Activated CD4-positive, alpha-beta memory T cell treated with anti-CD3 and anti-CD28 coated beads, Interleukin-2, amount 10 ng/mL, durations not matched to agents 7 days and 5 days (primary cell): ENCODE measurements around the gene ANGPTL4. TPM values are rescaled to one million over a fixed set of nuclear protein-coding genes. Genes with fewer than 3 reads are reported as not detected.
"Not testable (repeated sequence)": the region's sequence is repeated elsewhere in the genome, so short reads cannot be mapped to it uniquely, and the experiment has no call there.

Source experiments
- CTCF ChIA-PET: fragments of 350-600 bp; sonication (Branson Sonifier 250); formaldehyde crosslinking; loops from one replicate; lab custom pipeline; 2021; ENCODE audit warnings: antibody characterized with exemption, inconsistent platforms; lab: Charles Lee
- POLR2A ChIA-PET: fragments of 350-600 bp; sonication (Branson Sonifier 250); formaldehyde crosslinking; loops from one replicate; lab custom pipeline; 2021; ENCODE audit warnings: antibody characterized with exemption; lab: Charles Lee
- DNase-seq: peaks from one replicate; pipeline ENCODE4 v3.0.0-alpha.2; 2020
- H3K27ac Mint-ChIP-seq: one replicate; pipeline ENCODE4 v1.8.0; 2021; ENCODE audit warnings: mild to moderate bottlenecking, mixed read lengths
- H3K27me3 Mint-ChIP-seq: one replicate; pipeline ENCODE4 v1.8.0; 2021; ENCODE audit warnings: mixed read lengths
- H3K36me3 Mint-ChIP-seq: one replicate; pipeline ENCODE4 v1.8.0; 2021; ENCODE audit warnings: low read depth, mixed read lengths
- H3K4me1 Mint-ChIP-seq: one replicate; pipeline ENCODE4 v1.8.0; 2021; ENCODE audit warnings: mixed read lengths
- H3K4me3 Mint-ChIP-seq: one replicate; pipeline ENCODE4 v1.8.0; 2021; ENCODE audit warnings: mild to moderate bottlenecking, mixed read lengths
- H3K9me3 Mint-ChIP-seq: one replicate; pipeline ENCODE4 v1.8.0; 2021; ENCODE audit warnings: mixed read lengths
- total RNA-seq, 2 experiments: library from RNA; stranded (reverse); gene quantifications; one replicate each; pipeline ENCODE4 v1.2.3, GENCODE V29; 2021

The ANGPTL4 gene
- total RNA-seq, 2 experiments from 2014 or later: 1.2 to 1.4 TPM

GRCh38 chr19:8336660-8337059 lies 27.3 kb upstream of the ANGPTL4 start:
- Mint-ChIP-seq H3K9me3 (no peaks in the 10 kb centered on the region), H3K27ac (no peak overlapping the region), H3K27me3 (peaks cover 34% of the 10 kb centered on the region), H3K4me3 (no peak overlapping the region), H3K4me1 (peaks cover 14% of the 10 kb centered on the region), H3K36me3 (no peaks in the 10 kb centered on the region)
- DNase-seq: no peak
- CTCF ChIA-PET: interaction anchor here (0.6 to 2.9 kb wide), 3 partner anchors 17 to 241 kb away, joined by 3 to 16 read pairs (median 4); no protein-coding TSS in a partner anchor
- POLR2A ChIA-PET: interaction anchor here (6.1 kb wide), 1 partner anchor 14 kb away, joined by 51 read pairs; the partner anchor contains the start of genes NDUFA7 and RPS28

- no peak overlapping the region for H3K4me3 Mint-ChIP-seq
- DNase-seq: no peak
Measured at GRCh38 chr19:8337728-8338127, 26.2 kb upstream of the ANGPTL4 start.

GRCh38 chr19:8338835-8339234 lies 25.1 kb upstream of the ANGPTL4 start:
- Mint-ChIP-seq H3K36me3 (no peaks in the 10 kb centered on the region), H3K27me3 (peaks cover 32% of the 10 kb centered on the region), H3K4me3 (no peak overlapping the region), H3K27ac (no peak overlapping the region), H3K9me3 (no peaks in the 10 kb centered on the region), H3K4me1 (peaks cover 27% of the 10 kb centered on the region)
- CTCF ChIA-PET: no interaction called here
- POLR2A ChIA-PET: interaction anchor here (0.9 kb wide), 1 partner anchor 18 kb away, joined by 3 read pairs; no protein-coding TSS in a partner anchor
- DNase-seq: no peak

More at GRCh38 chr19:8337728-8338127, 26.2 kb upstream of the ANGPTL4 start:
- Mint-ChIP-seq H3K36me3 (no peaks in the 10 kb centered on the region), H3K27ac (no peak overlapping the region), H3K4me1 (peaks cover 19% of the 10 kb centered on the region), H3K9me3 (no peaks in the 10 kb centered on the region), H3K27me3 (peaks cover 34% of the 10 kb centered on the region)
- ChIA-PET POLR2A (no interaction called here), CTCF (interaction anchor here (0.6 kb wide), 1 partner anchor 16 kb away, joined by 3 read pairs; no protein-coding TSS in a partner anchor)

- H3K9me3 Mint-ChIP-seq: no peaks in the 10 kb centered on the region
- no peak overlapping the region for H3K27ac Mint-ChIP-seq
- peaks cover 29% of the 10 kb centered on the region for H3K4me1 Mint-ChIP-seq
- H3K36me3 Mint-ChIP-seq: no peaks in the 10 kb centered on the region
- ChIA-PET CTCF (interaction anchor here (1.4 to 3.0 kb wide), 2 partner anchors 13 to 72 kb away, joined by 3 to 17 read pairs; partner anchors contain the start of gene MARCHF2), POLR2A (interaction anchor here (0.6 to 0.9 kb wide), 3 partner anchors 12 to 206 kb away, joined by 3 to 4 read pairs (median 3); partner anchors contain the start of genes NDUFA7 and RPS28)
- no peak for DNase-seq
- no peak overlapping the region for H3K4me3 Mint-ChIP-seq
- peaks cover 28% of the 10 kb centered on the region for H3K27me3 Mint-ChIP-seq
Measured at GRCh38 chr19:8340341-8341096, 23.4 kb upstream of the ANGPTL4 start.

- H3K27ac Mint-ChIP-seq, H3K36me3 Mint-ChIP-seq, DNase-seq, H3K9me3 Mint-ChIP-seq: not testable (repeated sequence)
- ChIA-PET POLR2A (interaction anchor here (0.8 to 2.8 kb wide), 2 partner anchors 11 to 12 kb away, joined by 3 to 12 read pairs; no protein-coding TSS in a partner anchor), CTCF (interaction anchor here (1.4 to 3.0 kb wide), 2 partner anchors 12 to 71 kb away, joined by 3 to 17 read pairs; partner anchors contain the start of gene MARCHF2)
- H3K4me1 Mint-ChIP-seq: peaks cover 23% of the 10 kb centered on the region
- H3K27me3 Mint-ChIP-seq: peaks cover 21% of the 10 kb centered on the region
- H3K4me3 Mint-ChIP-seq: peak overlapping the region; percentile 2
Measured at GRCh38 chr19:8341504-8341903, 22.5 kb upstream of the ANGPTL4 start.

- Mint-ChIP-seq H3K27ac (no peak overlapping the region), H3K4me1 (peaks cover 21% of the 10 kb centered on the region), H3K9me3 (no peaks in the 10 kb centered on the region), H3K36me3 (no peaks in the 10 kb centered on the region), H3K27me3 (peaks cover 19% of the 10 kb centered on the region), H3K4me3 (peak overlapping the region; percentile 60)
- no peak for DNase-seq
- ChIA-PET CTCF (interaction anchor here (3.6 kb wide), 1 partner anchor 12 kb away, joined by 28 read pairs; no protein-coding TSS in a partner anchor), POLR2A (interaction anchor here (0.5 to 2.8 kb wide), 5 partner anchors 11 to 120 kb away, joined by 3 to 12 read pairs (median 4); partner anchors contain the start of genes NDUFA7 and RPS28)
Measured at GRCh38 chr19:8342316-8342683, 21.7 kb upstream of the ANGPTL4 start.

GRCh38 chr19:8342684-8343482 lies 21.1 kb upstream of the ANGPTL4 start, which contains the start of gene KANK3:
KANK3 (minus strand) TSS chr19:8343262; CDS start chr19:8337828, 5,434 bp downstream.
- ChIA-PET CTCF (interaction anchor here (3.6 kb wide), 1 partner anchor 11 kb away, joined by 28 read pairs; no protein-coding TSS in a partner anchor), POLR2A (interaction anchor here (0.5 to 2.8 kb wide), 7 partner anchors 8 to 119 kb away, joined by 3 to 12 read pairs (median 4); partner anchors contain the start of genes NDUFA7 and RPS28)
- Mint-ChIP-seq H3K4me1 (peaks cover 21% of the 10 kb centered on the region), H3K4me3 (peak within 1 kb of the TSS; percentile 82), H3K9me3 (no peaks in the 10 kb centered on the region), H3K27me3 (peaks cover 16% of the 10 kb centered on the region), H3K27ac (peak within 1 kb of the TSS; percentile 64), H3K36me3 (no peaks in the 10 kb centered on the region)
- DNase-seq: peak; percentile 95

GRCh38 chr19:8343483-8343844 lies 20.5 kb upstream of the ANGPTL4 start:
- Mint-ChIP-seq H3K27ac (no peak overlapping the region), H3K9me3 (no peaks in the 10 kb centered on the region), H3K36me3 (no peaks in the 10 kb centered on the region), H3K4me1 (peaks cover 21% of the 10 kb centered on the region), H3K27me3 (peaks cover 13% of the 10 kb centered on the region), H3K4me3 (peak overlapping the region; percentile 82)
- ChIA-PET CTCF (interaction anchor here (0.5 to 3.6 kb wide), 3 partner anchors 10 to 70 kb away, joined by 3 to 28 read pairs (median 4); partner anchors contain the start of gene MARCHF2), POLR2A (interaction anchor here (1.0 to 2.8 kb wide), 5 partner anchors 9 to 22 kb away, joined by 3 to 12 read pairs (median 5); partner anchors contain the start of genes NDUFA7 and RPS28)
- no peak for DNase-seq

GRCh38 chr19:8349629-8350372 lies 14.2 kb upstream of the ANGPTL4 start:
- CTCF ChIA-PET, H3K4me1 Mint-ChIP-seq, H3K27ac Mint-ChIP-seq, DNase-seq, H3K36me3 Mint-ChIP-seq, H3K9me3 Mint-ChIP-seq, H3K4me3 Mint-ChIP-seq, POLR2A ChIA-PET: not testable (repeated sequence)
- peaks cover 24% of the 10 kb centered on the region for H3K27me3 Mint-ChIP-seq

- H3K27me3 Mint-ChIP-seq: peaks cover 22% of the 10 kb centered on the region
- H3K9me3 Mint-ChIP-seq: no peaks in the 10 kb centered on the region
- ChIA-PET CTCF (interaction anchor here (0.6 to 4.2 kb wide), 13 partner anchors 8 to 235 kb away, joined by 3 to 28 read pairs (median 14); partner anchors contain the start of genes ANGPTL4, KANK3, MARCHF2 and MYO1F), POLR2A (interaction anchor here (1.0 to 2.9 kb wide), 3 partner anchors 9 to 32 kb away, joined by 3 to 12 read pairs (median 3); partner anchors contain the start of gene KANK3)
- DNase-seq: no peak
- H3K4me1 Mint-ChIP-seq: peaks cover 14% of the 10 kb centered on the region
- H3K27ac Mint-ChIP-seq: no peak overlapping the region
- no peak overlapping the region for H3K4me3 Mint-ChIP-seq
- H3K36me3 Mint-ChIP-seq: no peaks in the 10 kb centered on the region
Measured at GRCh38 chr19:8352134-8352827, 11.7 kb upstream of the ANGPTL4 start.

GRCh38 chr19:8352845-8353244 lies 11.1 kb upstream of the ANGPTL4 start:
- CTCF ChIA-PET: interaction anchor here (0.6 to 4.2 kb wide), 19 partner anchors 9 to 235 kb away, joined by 3 to 28 read pairs (median 6); partner anchors contain the start of genes ANGPTL4, KANK3, MARCHF2 and MYO1F
- H3K36me3 Mint-ChIP-seq, H3K9me3 Mint-ChIP-seq, H3K27ac Mint-ChIP-seq, H3K4me3 Mint-ChIP-seq, DNase-seq: not testable (repeated sequence)
- Mint-ChIP-seq H3K27me3 (peaks cover 20% of the 10 kb centered on the region), H3K4me1 (peaks cover 14% of the 10 kb centered on the region)
- POLR2A ChIA-PET: interaction anchor here (1.0 to 2.9 kb wide), 3 partner anchors 10 to 32 kb away, joined by 3 to 12 read pairs (median 3); partner anchors contain the start of gene KANK3
